Measurements from ENCODE around the gene NEURL1. TPM values are rescaled to one million over a fixed set of nuclear protein-coding genes. Genes with fewer than 3 reads are reported as not detected.

The NEURL1 gene
- polyA plus RNA-seq, 3 donors = 3.0 to 17.2 (median 3.3) TPM

GRCh38 chr10:103458720-103459119, 34.8 kb upstream of the NEURL1 start, which contains the start of gene CALHM1:
Gene CALHM1, minus strand, starts transcription at chr10:103458900. Its CDS starts 149 bp downstream, at chr10:103458751.
- peak within 1 kb of the TSS; percentile 1 for H3K4me2 ChIP-seq (replicated peaks; ENCODE audit: extremely low read depth, low read length, poor library complexity, severe bottlenecking)
- H3K36me3 ChIP-seq (replicated peaks in 1 of 2; ENCODE audit: control insufficient read depth in 1 of 2, insufficient read depth in 2 of 2, low read length in 2 of 2) = no peaks in the 10 kb centered on the region
- no peaks in the 10 kb centered on the region for H3K9me3 Mint-ChIP-seq
- H3K36me3 Mint-ChIP-seq = no peaks in the 10 kb centered on the region
- H3K27ac Mint-ChIP-seq = peak within 1 kb of the TSS in 2 of 7 donors; percentile 18 to 75
- H3K79me2 ChIP-seq (ENCODE audit: insufficient read depth, low read length) = no peaks in the 10 kb centered on the region
- no peak for TF ChIP-seq CTCF (IDR thresholded peaks at IDR 0.05)
- no peak within 1 kb of the TSS for H3K4me3 Mint-ChIP-seq
- H3K9ac ChIP-seq (ENCODE audit: insufficient read depth, low read length, poor library complexity, severe bottlenecking) = no peak within 1 kb of the TSS
- H3K4me1 ChIP-seq (ENCODE audit: control insufficient read depth in 1 of 2, insufficient read depth in 2 of 2, low read length in 2 of 2) = peaks cover 15 to 24% of the 10 kb centered on the region in 2 donors
- peaks cover 0 to 5% (median 0%) of the 10 kb centered on the region in 3 donors for H3K27me3 Mint-ChIP-seq (ENCODE audit: low read depth in 3 of 3)
- H4K20me1 ChIP-seq (ENCODE audit: insufficient read depth, low read length) = no peaks in the 10 kb centered on the region
- no peaks in the 10 kb centered on the region for H3K9me3 ChIP-seq (replicated peaks in 1 of 2; ENCODE audit: control insufficient read depth in 1 of 2, insufficient read depth in 1 of 2, low read length in 2 of 2)
- intact Hi-C loops (cut with micrococcal nuclease) = no loop called here
- peaks cover 15% of the 10 kb centered on the region for H3K4me1 Mint-ChIP-seq
- H3K27ac ChIP-seq (ENCODE audit: low read depth in 1 of 2, low read length in 2 of 2) = no peak within 1 kb of the TSS
- H2AFZ ChIP-seq (ENCODE audit: insufficient read depth, low read depth, low read length, poor library complexity, severe bottlenecking) = no peak within 1 kb of the TSS
- peak in 1 of 3 donors; percentile 29 for DNase-seq
- WGBS (ENCODE audit: insufficient coverage) = 49% methylated on average over 7 of the region's 9 CpGs
- H3K4me3 ChIP-seq (replicated peaks in 1 of 3; ENCODE audit: low read depth in 2 of 3, low read length in 3 of 3) = no peak within 1 kb of the TSS
- no peaks in the 10 kb centered on the region for H3K27me3 ChIP-seq (ENCODE audit: control insufficient read depth in 2 of 2, insufficient read depth in 2 of 2, low read length in 2 of 2)

GRCh38 chr10:103459615-103460014, 33.9 kb upstream of the NEURL1 start:
- Histone ChIP-seq H3K9ac (ENCODE audit: insufficient read depth, low read length, poor library complexity, severe bottlenecking) (no peak overlapping the region), H3K27ac (ENCODE audit: low read depth in 1 of 2, low read length in 2 of 2) (no peak overlapping the region), H3K4me3 (replicated peaks in 1 of 3; ENCODE audit: low read depth in 2 of 3, low read length in 3 of 3) (no peak overlapping the region), H3K9me3 (replicated peaks in 1 of 2; ENCODE audit: control insufficient read depth in 1 of 2, insufficient read depth in 1 of 2, low read length in 2 of 2) (no peaks in the 10 kb centered on the region), H4K20me1 (ENCODE audit: insufficient read depth, low read length) (no peaks in the 10 kb centered on the region), H2AFZ (ENCODE audit: insufficient read depth, low read depth, low read length, poor library complexity, severe bottlenecking) (no peak overlapping the region), H3K36me3 (replicated peaks in 1 of 2; ENCODE audit: control insufficient read depth in 1 of 2, insufficient read depth in 2 of 2, low read length in 2 of 2) (no peaks in the 10 kb centered on the region), H3K79me2 (ENCODE audit: insufficient read depth, low read length) (no peaks in the 10 kb centered on the region), H3K4me2 (replicated peaks; ENCODE audit: extremely low read depth, low read length, poor library complexity, severe bottlenecking) (no peak overlapping the region), H3K4me1 (ENCODE audit: control insufficient read depth in 1 of 2, insufficient read depth in 2 of 2, low read length in 2 of 2) (peaks cover 10 to 20% of the 10 kb centered on the region in 2 donors), H3K27me3 (ENCODE audit: control insufficient read depth in 2 of 2, insufficient read depth in 2 of 2, low read length in 2 of 2) (no peaks in the 10 kb centered on the region)
- no peak for TF ChIP-seq CTCF (IDR thresholded peaks at IDR 0.05)
- intact Hi-C loops (cut with micrococcal nuclease) = no loop called here
- Mint-ChIP-seq H3K27me3 (ENCODE audit: low read depth in 3 of 3) (peaks cover 0 to 3% (median 0%) of the 10 kb centered on the region in 3 donors), H3K4me1 (peaks cover 14% of the 10 kb centered on the region), H3K9me3 (peaks cover 0 to 2% (median 0%) of the 10 kb centered on the region in 7 donors), H3K4me3 (no peak overlapping the region), H3K27ac (no peak overlapping the region), H3K36me3 (peaks cover 0 to 2% of the 10 kb centered on the region in 2 donors)
- no peak for DNase-seq
- WGBS (ENCODE audit: insufficient coverage) = 92% methylated on average over 3 of the region's 4 CpGs
